Subcutaneous abdominal adipose tissue (tissue), 5 donors: ENCODE results near the gene PPP1R12B.
"Not testable (repeated sequence)": the region's sequence is repeated elsewhere in the genome, so short reads cannot be mapped to it uniquely, and the experiment has no call there.

ENCODE experiments used
- H3K27ac ChIP-seq: one replicate; pipeline ENCODE4 v1.7.0; 2013; ENCODE audit warnings: low read depth, mild to moderate bottlenecking, inconsistent platforms, low read length, moderate library complexity
- H3K27me3 ChIP-seq, 5 donors: one replicate each; pipeline ENCODE4 v1.7.0; 2013; ENCODE audit warnings: low read length in 5 of 5, inconsistent platforms in 1 of 5; ENCODE audit not compliant: control insufficient read depth in 5 of 5, insufficient read depth in 4 of 5
- H3K36me3 ChIP-seq, 5 donors: one replicate each; pipeline ENCODE4 v1.7.0; 2013; ENCODE audit warnings: low read length in 5 of 5; ENCODE audit not compliant: control insufficient read depth in 5 of 5, insufficient read depth in 5 of 5
- H3K4me1 ChIP-seq, 5 donors: one replicate each; pipeline ENCODE4 v1.7.0; 2013; ENCODE audit warnings: low read length in 5 of 5, mild to moderate bottlenecking in 3 of 5, moderate library complexity in 1 of 5; ENCODE audit not compliant: control insufficient read depth in 5 of 5, insufficient read depth in 5 of 5
- H3K4me3 ChIP-seq, 5 donors: one replicate each; pipeline ENCODE4 v1.7.0; 2013; ENCODE audit warnings: low read length in 5 of 5, low read depth in 1 of 5
- H3K9ac ChIP-seq, 5 donors: one replicate each; pipeline ENCODE4 v1.7.0; 2013; ENCODE audit warnings: low read length in 5 of 5, mild to moderate bottlenecking in 4 of 5, moderate library complexity in 3 of 5
- H3K9me3 ChIP-seq, 5 donors: one replicate each; pipeline ENCODE4 v1.7.0; 2013; ENCODE audit warnings: low read length in 5 of 5; ENCODE audit not compliant: control insufficient read depth in 5 of 5
- donor health status: healthy.
- donor health status: healthy.
- donor health status: healthy.
- donor health status: healthy.
- donor health status: healthy.

The PPP1R12B gene

GRCh38 chr1:202546796-202547195 is 198.3 kb downstream of the PPP1R12B start:
- not testable (repeated sequence) for H3K9me3 ChIP-seq, H3K27me3 ChIP-seq, H3K36me3 ChIP-seq
- H3K4me3 ChIP-seq: peak overlapping the region in 1 of 5 donors; percentile 29
- H3K4me1 ChIP-seq: peaks cover 0 to 22% (median 11%) of the 10 kb centered on the region in 5 donors
- H3K9ac ChIP-seq: peak overlapping the region in 1 of 5 donors; percentile 20
- peak overlapping the region; percentile 74 for H3K27ac ChIP-seq

- Histone ChIP-seq H3K4me3 (no peak overlapping the region), H3K4me1 (peaks cover 0 to 25% (median 11%) of the 10 kb centered on the region in 5 donors)
These were observed 198.7 kb downstream of the PPP1R12B start for GRCh38 chr1:202547215-202547614.

GRCh38 chr1:202550088-202550487 is 201.6 kb downstream of the PPP1R12B start:
- not testable (repeated sequence) for H3K9ac ChIP-seq, H3K27ac ChIP-seq, H3K27me3 ChIP-seq, H3K36me3 ChIP-seq, H3K4me3 ChIP-seq, H3K9me3 ChIP-seq
- peaks cover 0 to 32% (median 23%) of the 10 kb centered on the region in 5 donors for H3K4me1 ChIP-seq

More at GRCh38 chr1:202547215-202547614, 198.7 kb downstream of the PPP1R12B start:
- Histone ChIP-seq H3K36me3 (no peaks in the 10 kb centered on the region), H3K27ac (peak overlapping the region; percentile 74), H3K9me3 (no peaks in the 10 kb centered on the region), H3K9ac (no peak overlapping the region), H3K27me3 (no peaks in the 10 kb centered on the region)

GRCh38 chr1:202551683-202552082 is 203.2 kb downstream of the PPP1R12B start:
- Histone ChIP-seq H3K4me3 (no peak overlapping the region), H3K9me3 (no peaks in the 10 kb centered on the region), H3K36me3 (no peaks in the 10 kb centered on the region), H3K27me3 (no peaks in the 10 kb centered on the region), H3K9ac (no peak overlapping the region), H3K4me1 (peaks cover 0 to 21% (median 13%) of the 10 kb centered on the region in 5 donors), H3K27ac (no peak overlapping the region)

GRCh38 chr1:202552615-202553014 is 204.1 kb downstream of the PPP1R12B start:
- not testable (repeated sequence) for H3K4me3 ChIP-seq, H3K9me3 ChIP-seq, H3K27me3 ChIP-seq, H3K36me3 ChIP-seq, H3K9ac ChIP-seq
- Histone ChIP-seq H3K27ac (peak overlapping the region; percentile 13), H3K4me1 (peaks cover 0 to 21% (median 12%) of the 10 kb centered on the region in 5 donors)

- H3K9me3 ChIP-seq, H3K36me3 ChIP-seq, H3K27me3 ChIP-seq, H3K4me3 ChIP-seq, H3K9ac ChIP-seq: not testable (repeated sequence)
- Histone ChIP-seq H3K27ac (peak overlapping the region; percentile 13), H3K4me1 (peaks cover 0 to 21% (median 12%) of the 10 kb centered on the region in 5 donors)
These were observed 204.6 kb downstream of the PPP1R12B start for GRCh38 chr1:202553078-202553477.

- no peak overlapping the region for H3K4me3 ChIP-seq
- H3K9ac ChIP-seq: no peak overlapping the region
- no peaks in the 10 kb centered on the region for H3K9me3 ChIP-seq
- peaks cover 0 to 21% (median 12%) of the 10 kb centered on the region in 5 donors for H3K4me1 ChIP-seq
- H3K27ac ChIP-seq: no peak overlapping the region
- no peaks in the 10 kb centered on the region for H3K27me3 ChIP-seq
- H3K36me3 ChIP-seq: no peaks in the 10 kb centered on the region
These were observed 205.1 kb downstream of the PPP1R12B start for GRCh38 chr1:202553560-202554038.

GRCh38 chr1:202554619-202555018 is 206.1 kb downstream of the PPP1R12B start:
- not testable (repeated sequence) for H3K9ac ChIP-seq, H3K27me3 ChIP-seq, H3K9me3 ChIP-seq, H3K27ac ChIP-seq, H3K4me3 ChIP-seq, H3K36me3 ChIP-seq
- peaks cover 0 to 21% (median 12%) of the 10 kb centered on the region in 5 donors for H3K4me1 ChIP-seq

GRCh38 chr1:202556037-202556436 is 207.5 kb downstream of the PPP1R12B start:
- H3K4me3 ChIP-seq, H3K27me3 ChIP-seq, H3K36me3 ChIP-seq, H3K9me3 ChIP-seq, H3K27ac ChIP-seq, H3K9ac ChIP-seq: not testable (repeated sequence)
- H3K4me1 ChIP-seq: peaks cover 0 to 21% (median 12%) of the 10 kb centered on the region in 5 donors

- not testable (repeated sequence) for H3K27ac ChIP-seq, H3K9ac ChIP-seq, H3K36me3 ChIP-seq, H3K27me3 ChIP-seq, H3K4me3 ChIP-seq, H3K9me3 ChIP-seq
- H3K4me1 ChIP-seq: peaks cover 0 to 22% (median 15%) of the 10 kb centered on the region in 5 donors
These were observed 209.2 kb downstream of the PPP1R12B start for GRCh38 chr1:202557662-202558061.
